ENCODE measurements around the gene NOTCH1.
"Not testable (repeated sequence)": the region's sequence is repeated elsewhere in the genome, so short reads cannot be mapped to it uniquely, and the experiment has no call there.

Gene NOTCH1

DNA sequence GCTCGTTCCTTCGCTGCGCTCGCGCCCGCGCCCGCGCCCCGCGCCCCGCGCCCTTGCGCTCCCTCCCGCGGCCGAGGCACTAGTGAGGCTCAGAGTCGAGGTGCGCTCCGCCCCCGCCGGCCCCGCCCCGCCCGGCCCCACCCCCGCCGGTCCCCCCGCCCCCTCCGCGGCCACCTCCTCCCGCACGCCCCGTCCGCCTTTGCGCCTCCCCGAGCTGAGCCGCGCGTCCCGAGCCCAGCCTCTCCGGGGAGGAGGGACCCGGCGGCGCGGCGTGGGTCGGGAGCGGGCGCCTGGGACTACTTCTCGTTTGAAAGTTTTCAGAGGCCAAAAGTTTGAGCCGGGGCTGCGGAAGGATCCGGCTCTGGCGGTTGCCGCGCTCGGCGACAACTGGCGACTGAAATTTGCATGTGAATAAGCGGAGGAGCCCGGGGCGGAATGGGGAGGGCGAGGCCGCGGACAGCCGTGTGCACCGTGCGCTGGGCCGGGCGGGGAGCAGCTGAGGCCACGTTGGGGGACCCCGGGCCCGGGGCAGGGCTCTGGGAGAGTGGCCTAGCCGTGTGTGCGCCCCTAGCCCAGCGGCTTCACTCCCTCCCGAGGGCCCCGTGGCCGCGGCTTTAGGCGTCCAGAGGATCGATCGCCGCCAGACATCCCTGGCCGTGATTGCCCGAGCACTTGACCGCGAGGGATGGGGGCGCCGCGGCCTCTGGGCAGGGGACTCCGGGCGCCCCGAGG lies at the start of gene NOTCH1:
NOTCH1 (minus strand) TSS at position 84 of the 732 bp plus-strand sequence. CDS start 262 bp downstream, outside the sequence.
- DNase-seq (ENCODE audit: low read depth in 2 of 2): peak; percentile 83 to 90

DNA sequence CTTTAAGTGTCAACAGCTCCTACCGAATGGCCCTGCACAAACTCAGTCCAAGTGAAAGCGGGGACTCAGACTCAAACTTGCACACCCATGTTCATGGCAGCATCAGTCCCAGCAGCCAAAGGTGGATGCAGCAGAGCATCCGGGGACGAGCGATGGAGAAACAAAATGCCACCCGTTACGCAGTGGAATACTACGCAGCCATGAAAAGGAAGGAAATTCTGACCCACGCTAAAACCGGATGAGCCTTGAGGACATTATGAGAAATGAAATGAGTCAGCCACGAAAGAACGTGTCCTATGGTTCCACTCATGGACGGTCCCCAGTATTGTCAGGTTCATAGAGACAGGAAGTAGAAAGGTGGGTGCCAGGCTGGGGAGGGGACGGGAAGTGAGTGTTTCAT lies 48.6 kb upstream of the NOTCH1 start:
- DNase-seq (ENCODE audit: low read depth in 2 of 2): no peak

DNA sequence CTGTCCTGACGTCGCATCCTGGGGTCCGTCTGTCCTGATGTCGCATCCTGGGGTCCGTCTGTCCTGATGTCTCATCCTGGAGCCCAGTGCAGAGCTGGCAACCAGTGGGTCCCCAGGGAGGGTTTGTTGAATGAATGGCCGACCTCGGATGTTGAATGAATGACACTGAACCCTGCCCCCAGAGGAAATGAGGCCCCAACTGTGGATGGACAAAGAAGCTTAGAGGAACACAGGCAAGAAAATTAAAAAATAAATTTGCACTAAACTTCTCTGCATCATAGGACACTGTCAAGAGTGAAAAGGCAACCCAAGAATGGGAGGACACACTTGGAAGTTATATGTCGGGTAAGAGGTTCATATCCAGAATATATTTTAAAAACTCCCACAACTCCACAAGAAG lies 47.7 kb upstream of the NOTCH1 start:
- DNase-seq (ENCODE audit: low read depth in 2 of 2): no peak

DNA sequence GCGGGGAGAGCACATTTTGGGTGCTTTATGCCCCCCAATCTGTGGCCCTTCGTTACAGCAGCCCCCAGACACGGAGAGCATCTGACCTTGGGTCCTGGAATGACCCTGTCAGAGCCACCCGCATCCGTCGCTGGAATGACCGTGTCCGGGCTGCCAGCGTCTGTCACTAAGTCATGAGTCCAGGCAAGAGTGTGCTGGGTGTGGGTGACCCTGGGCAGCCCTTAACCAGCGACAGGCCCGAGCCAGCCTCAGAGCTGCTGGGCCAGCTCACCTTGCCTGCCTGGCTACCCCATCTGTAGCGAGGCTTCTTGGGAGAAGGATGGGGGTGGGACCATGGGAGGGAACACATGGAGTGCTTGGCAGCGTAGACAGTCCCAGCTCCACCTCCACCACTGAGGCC lies 46.8 kb upstream of the NOTCH1 start:
- DNase-seq (ENCODE audit: low read depth in 2 of 2): no peak

GRCh38 chr9:136590821-136591752 lies 45.2 kb upstream of the NOTCH1 start:
- DNase-seq (ENCODE audit: low read depth in 2 of 2): no peak

DNA sequence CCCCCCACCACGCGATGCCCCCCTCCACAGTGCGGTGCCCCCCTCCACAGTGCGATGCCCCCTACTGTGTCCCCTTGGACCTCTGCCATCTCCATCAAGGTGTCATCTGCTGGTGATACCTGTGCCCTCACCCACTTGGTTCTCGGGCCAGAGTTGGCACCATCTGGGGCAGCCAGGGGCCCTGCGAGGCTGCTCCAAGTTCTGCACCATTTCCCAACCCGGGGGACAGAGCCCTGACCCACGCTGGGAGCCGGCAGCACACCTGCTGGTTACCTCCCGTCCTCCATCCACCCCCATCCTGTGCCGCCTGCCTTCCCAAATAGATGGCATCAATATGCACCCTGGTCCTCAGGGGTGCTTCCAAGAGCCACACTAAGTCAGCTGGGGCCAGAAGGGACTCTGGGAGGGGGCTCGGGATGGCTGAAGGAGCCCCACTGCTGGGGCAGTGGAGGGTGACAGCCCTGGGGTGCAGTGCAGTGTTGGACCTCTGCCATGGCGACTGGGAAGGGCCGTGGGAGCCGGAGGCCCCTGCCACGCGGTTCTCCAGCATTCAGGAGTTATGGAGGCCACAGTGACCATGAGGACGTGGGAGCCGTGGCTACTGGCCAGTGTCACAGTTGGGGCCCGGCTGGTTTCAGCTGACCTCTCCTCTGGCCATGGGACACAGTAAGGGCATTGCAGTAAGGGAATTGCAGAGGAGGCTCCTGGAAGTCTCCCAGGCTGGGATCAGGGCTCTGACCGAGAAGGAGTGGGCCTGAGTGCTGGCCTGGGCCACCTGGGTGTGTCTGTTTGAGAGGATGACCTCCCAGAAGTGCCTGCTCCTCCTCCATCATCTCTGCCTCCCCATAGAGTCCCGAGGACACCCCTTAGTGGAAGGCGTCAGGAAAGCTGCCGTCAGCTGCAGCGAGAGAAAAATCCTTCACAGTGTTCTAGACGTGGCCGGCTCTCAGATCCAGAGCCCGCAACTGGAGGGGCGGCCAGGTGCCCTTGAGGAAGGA lies 44.2 kb upstream of the NOTCH1 start:
- no peak for DNase-seq (ENCODE audit: low read depth in 2 of 2)

DNA sequence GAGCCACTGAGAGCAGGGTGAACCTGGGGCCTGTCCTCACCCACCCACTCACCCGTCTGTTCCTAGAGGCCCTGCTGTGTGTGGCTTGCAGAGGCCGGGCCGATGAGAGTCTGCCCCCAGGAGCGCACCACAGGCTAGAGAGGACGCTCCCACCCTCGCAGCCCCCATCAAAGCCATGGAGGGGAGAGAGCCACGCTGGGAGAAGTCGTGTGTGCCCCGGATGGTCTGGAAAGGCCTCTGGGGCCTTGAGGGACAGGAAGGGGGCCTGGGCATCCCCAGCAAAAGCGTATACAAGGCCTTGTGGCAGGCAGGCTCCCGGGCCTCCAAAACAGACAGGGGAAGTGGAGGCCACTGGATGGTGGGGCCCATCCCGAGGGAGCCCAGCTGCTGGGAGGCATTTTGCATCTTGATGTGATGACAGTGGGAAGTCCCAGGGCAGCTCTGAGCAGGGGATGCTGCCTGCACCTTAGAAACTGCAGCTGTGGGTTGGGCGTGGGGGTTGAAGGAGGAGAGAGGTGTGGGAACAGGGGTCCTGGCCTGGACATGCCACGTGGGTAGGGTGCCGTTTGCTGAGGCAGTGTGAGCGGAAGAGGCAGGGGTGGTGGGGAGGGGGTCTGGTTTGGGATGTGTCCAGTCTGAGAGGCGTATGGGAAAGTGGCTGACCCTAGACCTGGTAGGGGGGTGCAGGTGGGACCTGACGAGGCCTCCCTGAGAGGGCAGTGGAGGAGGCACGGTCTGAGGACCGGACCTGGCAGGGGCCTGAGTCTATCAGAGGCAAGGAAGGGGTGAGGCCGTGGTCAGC lies 43.0 kb upstream of the NOTCH1 start:
- no peak for DNase-seq (ENCODE audit: low read depth in 2 of 2)

- no peak for DNase-seq (ENCODE audit: low read depth in 2 of 2)
These were observed 42.3 kb upstream of the NOTCH1 start for GRCh38 chr9:136587944-136588662.

DNA sequence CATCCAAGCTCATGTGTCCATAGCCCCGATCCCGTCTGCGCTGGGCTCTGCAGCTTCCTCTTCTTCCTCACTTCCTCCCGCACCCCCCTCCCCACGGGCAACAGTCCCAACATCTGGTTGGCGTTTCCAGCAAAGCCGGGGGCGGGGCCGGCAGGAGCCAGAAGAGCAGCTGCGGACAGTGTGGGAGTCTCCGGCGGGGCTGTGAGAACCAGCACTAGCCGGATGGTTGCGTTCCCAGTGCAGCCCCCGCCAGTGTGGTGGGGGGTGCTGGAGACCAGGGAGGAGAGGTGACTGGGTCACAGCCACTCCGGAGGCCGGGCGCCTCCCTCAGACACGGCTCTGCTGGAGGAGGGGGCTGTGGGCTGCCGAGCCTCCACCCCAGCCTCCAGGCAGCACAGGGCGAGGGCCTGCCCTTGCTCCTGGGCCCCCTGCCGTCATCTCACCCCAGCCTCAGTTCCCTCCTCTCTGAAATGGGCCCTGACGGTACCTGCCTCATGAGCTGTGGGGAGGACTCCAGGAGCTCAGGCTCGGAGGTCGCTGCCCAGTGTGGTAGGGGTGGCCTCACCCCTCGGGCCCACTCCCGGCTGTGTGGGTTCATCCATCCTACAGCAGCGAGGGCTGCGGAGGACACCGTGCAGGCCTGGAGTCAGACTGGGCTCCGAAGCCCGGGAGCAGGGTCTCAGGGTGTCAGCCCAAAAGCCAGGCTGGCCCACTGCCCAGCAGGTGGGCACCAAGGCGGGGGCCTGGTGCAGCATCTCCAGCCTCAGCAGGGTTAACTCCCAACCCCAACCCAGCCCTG lies 41.5 kb upstream of the NOTCH1 start:
- DNase-seq (ENCODE audit: low read depth in 2 of 2): no peak

GRCh38 chr9:136586391-136586953 lies 40.6 kb upstream of the NOTCH1 start:
- DNase-seq (ENCODE audit: low read depth in 2 of 2): no peak

DNA sequence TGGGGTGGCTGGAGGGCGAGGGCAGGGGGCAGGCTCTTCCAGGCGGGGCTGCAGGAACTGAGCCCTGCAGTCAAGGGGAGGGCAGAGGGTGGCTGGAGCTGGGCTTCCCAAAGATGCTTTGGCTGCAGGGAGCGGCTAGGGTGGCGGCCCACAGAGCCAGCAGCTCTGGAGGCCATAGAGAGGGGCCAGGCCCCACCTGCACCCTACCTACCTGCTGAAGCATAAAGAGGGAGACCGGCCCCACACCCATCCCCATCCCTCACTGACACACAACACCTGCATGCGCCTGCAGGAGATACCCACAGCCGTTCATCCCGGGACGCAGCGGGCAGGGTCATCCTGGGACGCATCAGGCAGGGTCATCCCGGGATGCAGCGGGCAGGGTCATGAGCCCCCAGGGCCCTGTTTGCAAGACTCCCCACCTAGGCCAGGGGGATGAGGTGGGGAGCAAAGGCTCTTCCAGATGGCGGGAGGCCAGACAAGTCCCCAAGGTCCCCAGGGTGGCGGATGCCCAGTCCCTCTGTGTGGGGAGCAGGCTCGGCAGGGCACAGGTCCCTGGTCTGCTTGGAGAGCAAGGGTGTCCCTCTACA lies 39.8 kb upstream of the NOTCH1 start:
- no peak for DNase-seq (ENCODE audit: low read depth in 2 of 2)

GRCh38 chr9:136584934-136585333 lies 39.1 kb upstream of the NOTCH1 start:
- DNase-seq (ENCODE audit: low read depth in 2 of 2): no peak

- no peak for DNase-seq (ENCODE audit: low read depth in 2 of 2)
These were observed 38.6 kb upstream of the NOTCH1 start for GRCh38 chr9:136584401-136584932.

GRCh38 chr9:136582977-136583735 lies 37.3 kb upstream of the NOTCH1 start:
- no peak for DNase-seq (ENCODE audit: low read depth in 2 of 2)

- no peak for DNase-seq (ENCODE audit: low read depth in 2 of 2)
These were observed 36.0 kb upstream of the NOTCH1 start for GRCh38 chr9:136581614-136582447.

DNA sequence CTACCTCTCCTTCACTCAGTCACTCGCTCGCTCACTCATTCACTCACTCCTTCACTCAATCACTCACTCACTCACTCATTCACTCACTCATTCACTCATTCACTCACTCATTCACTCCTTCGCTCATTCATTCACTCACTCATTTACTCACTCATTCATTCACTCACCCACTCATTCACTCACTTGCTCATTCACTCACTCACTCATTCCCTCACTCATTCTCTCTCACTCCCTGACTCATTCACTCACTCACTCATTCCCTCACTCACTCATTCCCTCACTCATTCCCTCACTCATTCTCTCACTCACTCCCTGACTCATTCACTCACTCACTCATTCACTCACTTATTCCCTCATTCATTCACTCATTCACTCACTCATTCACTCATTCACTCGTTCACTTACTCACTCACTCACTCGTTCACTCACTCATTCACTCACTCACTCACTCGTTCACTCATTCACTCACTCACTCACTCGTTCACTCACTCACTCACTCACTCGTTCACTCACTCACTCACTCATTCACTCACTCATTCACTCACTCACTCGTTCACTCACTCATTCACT lies 33.9 kb upstream of the NOTCH1 start:
- DNase-seq (ENCODE audit: low read depth in 2 of 2): not testable (repeated sequence)

All from stimulated activated CD4-positive, alpha-beta T cell treated with anti-CD3 and anti-CD28 coated beads, Interleukin-4, amount 100 ng/mL, for 48 hours (primary cell).